Measurements from ENCODE around the gene RNF31.

DNA sequence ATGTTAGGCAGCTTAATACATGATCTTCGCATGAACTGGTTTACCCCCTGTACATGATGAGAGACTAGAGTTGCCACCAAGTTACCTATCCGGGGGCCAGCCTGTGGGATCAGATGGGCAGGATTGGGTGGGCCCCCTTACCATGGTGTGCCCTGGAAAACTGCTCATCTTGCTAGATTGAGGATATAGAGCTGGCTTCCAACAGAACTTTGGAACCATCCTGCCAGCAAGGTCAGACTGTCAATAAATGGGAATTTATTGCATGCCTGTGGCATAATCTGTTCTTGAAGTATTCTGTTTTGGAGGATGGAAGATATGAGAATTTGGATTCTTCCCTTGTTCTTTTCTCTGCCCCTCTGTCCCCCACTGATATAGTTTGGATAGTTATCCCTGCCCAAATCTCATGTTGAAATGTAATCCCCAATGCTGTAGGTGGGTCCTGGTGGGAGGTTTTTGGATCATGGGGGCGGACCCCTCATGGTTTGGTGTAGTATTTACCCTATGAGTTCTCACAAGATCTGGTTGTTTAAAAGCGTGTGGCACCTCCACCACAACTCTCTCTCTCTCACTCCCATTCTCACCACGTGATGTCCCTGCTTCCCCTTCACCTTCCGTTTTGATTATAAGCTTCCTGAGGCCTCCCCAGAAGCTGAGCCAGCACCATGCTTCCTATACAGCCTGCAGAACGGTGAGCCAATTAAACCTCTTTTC is 51.7 kb downstream of the RNF31 start:
- TF ChIP-seq ZNF274 (IDR thresholded peaks at IDR 0.05; ENCODE audit: low read depth, low read length) (no peak), YY1 (IDR thresholded peaks at IDR 0.05; ENCODE audit: insufficient read depth, insufficient read length) (no peak), SUZ12 (IDR thresholded peaks at IDR 0.05; ENCODE audit: extremely low read depth, insufficient read depth, insufficient read length) (no peak)

Data from NT2/D1 (cell line).